ENCODE data around the gene PCYOX1L. TPM values are rescaled to one million over a fixed set of nuclear protein-coding genes. Genes with fewer than 3 reads are reported as not detected.

Gene PCYOX1L
- total and polyA plus RNA-seq, 4 experiments from 2014 or later: 9.9 to 43.9 (median 28.0) TPM

DNA sequence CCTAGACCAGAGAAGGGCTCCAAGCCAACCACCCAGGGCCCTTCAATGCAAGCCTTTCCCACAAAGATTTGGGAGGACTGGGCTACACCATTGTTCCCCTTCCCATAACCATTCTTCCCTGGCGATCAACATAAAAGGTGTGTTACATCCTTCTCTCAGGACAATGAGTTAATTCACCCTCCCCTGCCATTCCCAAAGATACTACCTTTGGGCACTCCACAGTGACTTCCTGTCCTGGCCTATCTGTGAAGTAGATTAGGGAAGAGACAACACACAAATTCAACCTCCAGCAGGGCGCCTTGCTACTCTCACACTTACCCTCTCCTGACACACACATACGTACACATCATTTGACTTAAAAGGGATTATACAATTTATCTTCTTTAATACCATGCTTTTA is 44.4 kb downstream of the PCYOX1L start:
- no peaks in the 10 kb centered on the region for H3K36me3 ChIP-seq (ENCODE audit: insufficient read depth, low read length)
- H3K4me1 Mint-ChIP-seq: no peaks in the 10 kb centered on the region
- intact Hi-C loops (cut with micrococcal nuclease): no loop called here
- DNase-seq: no peak
- H3K27ac ChIP-seq (ENCODE audit: low read depth, low read length): no peak overlapping the region
- H3K4me3 ChIP-seq (ENCODE audit: low read length in 2 of 2): no peak overlapping the region
- ChIA-PET POLR2A (ENCODE audit: partially characterized antibody) (no interaction called here), CTCF (ENCODE audit: partially characterized antibody) (no interaction called here)
- peaks cover 0 to 2% (median 0%) of the 10 kb centered on the region in 8 donors for H3K9me3 Mint-ChIP-seq
- H3K36me3 Mint-ChIP-seq: no peaks in the 10 kb centered on the region
- no peaks in the 10 kb centered on the region for H3K27me3 ChIP-seq (ENCODE audit: insufficient read depth, low read length)
- H3K4me1 ChIP-seq (ENCODE audit: insufficient read depth, low read length): no peaks in the 10 kb centered on the region
- no peak overlapping the region for H3K4me3 Mint-ChIP-seq
- H3K27ac Mint-ChIP-seq: no peak overlapping the region
- no peaks in the 10 kb centered on the region for H3K9me3 ChIP-seq (ENCODE audit: control insufficient read depth in 1 of 2, low read length in 2 of 2)
- peaks cover 8 to 9% of the 10 kb centered on the region in 2 donors for H3K27me3 Mint-ChIP-seq

DNA sequence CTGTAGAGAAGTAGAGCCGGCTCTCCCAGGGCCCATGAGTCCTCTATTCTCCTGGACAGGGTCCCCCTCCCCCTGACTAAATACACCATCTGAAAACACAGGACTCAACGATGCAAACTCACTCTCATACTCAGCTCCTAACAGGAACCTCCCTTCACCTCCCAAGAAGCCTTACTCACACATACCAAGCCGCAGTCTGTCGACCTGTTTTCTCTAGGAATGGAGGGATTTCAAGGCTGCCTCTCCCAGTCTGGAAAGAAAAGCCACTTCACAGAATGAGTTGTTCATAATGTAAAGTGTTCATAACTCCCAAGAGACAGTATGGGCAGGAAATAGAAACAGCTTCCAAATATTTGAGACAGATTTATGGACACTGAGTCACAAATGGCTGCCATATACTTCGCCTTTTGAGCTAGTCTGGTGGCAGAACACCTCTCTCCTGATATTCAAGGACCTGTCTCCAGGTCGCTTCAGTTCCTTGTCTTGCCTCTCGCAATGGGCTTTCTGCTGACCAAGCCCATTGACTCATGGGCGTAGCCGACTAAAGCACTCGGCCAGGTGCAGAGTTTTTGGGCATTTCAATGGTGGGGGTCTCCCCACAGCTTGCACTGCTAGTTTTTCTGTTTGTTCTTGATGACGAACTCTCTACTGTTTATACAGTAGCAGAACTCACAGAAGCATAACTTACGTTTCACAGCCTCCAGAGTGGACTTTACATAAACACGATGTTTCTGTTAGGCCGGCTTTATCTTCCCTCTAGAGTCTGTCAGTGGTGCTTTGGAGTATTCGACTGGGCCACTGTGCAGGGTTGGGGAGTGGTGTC is 46.3 kb downstream of the PCYOX1L start:
- ChIA-PET CTCF (ENCODE audit: partially characterized antibody) (interaction anchor here (1.1 to 1.4 kb wide), 2 partner anchors 13 to 31 kb away, joined by 3 read pairs; no protein-coding TSS in a partner anchor), POLR2A (ENCODE audit: partially characterized antibody) (no interaction called here)
- Mint-ChIP-seq H3K9me3 (peaks cover 0 to 2% (median 0%) of the 10 kb centered on the region in 8 donors), H3K4me1 (no peaks in the 10 kb centered on the region), H3K27me3 (peaks cover 6 to 11% of the 10 kb centered on the region in 2 donors), H3K27ac (no peak overlapping the region), H3K4me3 (no peak overlapping the region), H3K36me3 (no peaks in the 10 kb centered on the region)
- Histone ChIP-seq H3K27ac (ENCODE audit: low read depth, low read length) (no peak overlapping the region), H3K36me3 (ENCODE audit: insufficient read depth, low read length) (no peaks in the 10 kb centered on the region), H3K4me3 (ENCODE audit: low read length in 2 of 2) (no peak overlapping the region), H3K9me3 (ENCODE audit: control insufficient read depth in 1 of 2, low read length in 2 of 2) (no peaks in the 10 kb centered on the region), H3K27me3 (ENCODE audit: insufficient read depth, low read length) (no peaks in the 10 kb centered on the region), H3K4me1 (ENCODE audit: insufficient read depth, low read length) (no peaks in the 10 kb centered on the region)
- intact Hi-C loops (cut with micrococcal nuclease): no loop called here
- no peak for DNase-seq

DNA sequence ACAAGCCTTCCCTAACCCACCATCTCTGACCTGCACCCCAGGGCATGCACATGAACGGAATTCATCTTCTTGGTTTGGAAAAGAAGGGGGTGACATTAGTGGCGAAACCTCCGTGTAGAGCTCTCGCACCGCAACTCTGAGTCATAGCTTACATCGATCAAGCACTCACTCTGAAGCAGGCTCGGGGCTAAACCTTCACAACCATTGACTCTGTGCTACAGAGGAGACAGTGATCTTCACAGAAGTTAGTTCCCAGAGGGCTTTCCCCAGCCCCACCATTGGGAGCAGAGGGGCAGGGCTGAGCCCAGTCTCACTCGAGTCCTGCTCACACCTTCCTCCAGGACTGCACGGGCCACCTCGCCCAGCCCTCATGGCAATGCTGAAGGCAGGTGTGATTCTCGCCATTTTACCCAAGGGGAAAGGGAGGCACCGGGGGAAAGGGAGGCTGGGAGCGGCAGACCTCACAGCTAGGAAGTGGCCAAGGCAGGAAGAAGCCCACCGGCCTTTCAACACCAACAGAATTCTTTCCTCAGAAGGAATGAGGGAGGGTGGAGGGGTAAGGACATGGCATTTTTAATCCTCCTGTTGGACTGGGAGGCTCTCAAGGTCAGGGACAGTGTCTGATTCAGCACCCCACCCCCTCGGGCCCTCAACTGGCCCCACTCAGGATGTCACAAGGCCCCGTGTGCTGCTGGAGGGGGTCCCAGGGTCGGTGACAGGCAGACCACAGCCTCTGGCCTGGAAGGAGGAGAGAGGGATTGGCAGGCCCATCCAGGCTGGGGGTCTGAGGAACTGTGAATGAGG is 47.1 kb downstream of the PCYOX1L start:
- H3K4me3 ChIP-seq (ENCODE audit: low read length in 2 of 2): no peak overlapping the region
- no peaks in the 10 kb centered on the region for H3K27me3 ChIP-seq (ENCODE audit: insufficient read depth, low read length)
- no peak overlapping the region for H3K27ac Mint-ChIP-seq
- no peak for DNase-seq
- H3K9me3 Mint-ChIP-seq: peaks cover 0 to 2% (median 0%) of the 10 kb centered on the region in 8 donors
- intact Hi-C loops (cut with micrococcal nuclease): no loop called here
- H3K4me1 Mint-ChIP-seq: no peaks in the 10 kb centered on the region
- POLR2A ChIA-PET (ENCODE audit: partially characterized antibody): no interaction called here
- H3K36me3 Mint-ChIP-seq: no peaks in the 10 kb centered on the region
- no peak overlapping the region for H3K27ac ChIP-seq (ENCODE audit: low read depth, low read length)
- H3K27me3 Mint-ChIP-seq: peaks cover 6 to 10% of the 10 kb centered on the region in 2 donors
- CTCF ChIA-PET (ENCODE audit: partially characterized antibody): interaction anchor here (1.1 to 1.4 kb wide), 2 partner anchors 14 to 32 kb away, joined by 3 read pairs; no protein-coding TSS in a partner anchor
- no peaks in the 10 kb centered on the region for H3K36me3 ChIP-seq (ENCODE audit: insufficient read depth, low read length)
- H3K9me3 ChIP-seq (ENCODE audit: control insufficient read depth in 1 of 2, low read length in 2 of 2): no peaks in the 10 kb centered on the region
- no peaks in the 10 kb centered on the region for H3K4me1 ChIP-seq (ENCODE audit: insufficient read depth, low read length)
- H3K4me3 Mint-ChIP-seq: no peak overlapping the region

DNA sequence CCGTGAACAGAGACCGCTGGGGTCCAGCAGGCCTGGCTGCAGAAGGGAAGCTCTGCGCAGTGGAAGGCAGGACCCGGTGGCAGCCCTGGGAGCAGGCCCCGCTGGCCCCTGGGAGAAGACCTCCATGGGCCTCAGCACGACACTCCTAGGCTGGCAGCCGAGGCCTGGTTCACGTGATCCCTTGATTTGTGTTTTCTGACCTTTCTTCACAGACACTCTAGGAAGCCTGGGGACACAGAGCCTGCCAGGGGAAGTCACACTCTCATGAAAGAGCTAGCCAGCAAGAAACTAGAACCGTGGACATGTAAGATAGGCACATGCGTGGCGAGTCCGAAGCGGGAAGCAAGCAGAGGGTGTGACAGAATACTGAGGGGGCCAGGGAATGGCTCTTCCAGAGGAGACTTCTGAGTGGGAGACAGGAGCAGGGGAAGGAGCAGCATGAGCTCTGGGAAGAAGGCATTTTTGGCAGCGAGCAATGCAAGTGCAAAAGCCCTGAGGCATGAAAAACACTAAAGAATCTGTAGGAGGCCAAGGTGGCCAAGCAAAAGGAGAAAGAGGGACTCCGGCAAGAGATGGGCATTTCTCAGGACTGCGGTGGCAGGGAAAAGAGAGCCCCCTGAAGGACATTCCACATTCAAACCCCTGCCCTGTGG is 47.8 kb downstream of the PCYOX1L start:
- Mint-ChIP-seq H3K27me3 (peaks cover 6 to 10% of the 10 kb centered on the region in 2 donors), H3K27ac (no peak overlapping the region), H3K36me3 (no peaks in the 10 kb centered on the region), H3K4me3 (no peak overlapping the region), H3K9me3 (no peaks in the 10 kb centered on the region), H3K4me1 (no peaks in the 10 kb centered on the region)
- CTCF ChIA-PET (ENCODE audit: partially characterized antibody): interaction anchor here (0.9 kb wide), 1 partner anchor 16 kb away, joined by 3 read pairs; no protein-coding TSS in a partner anchor
- POLR2A ChIA-PET (ENCODE audit: partially characterized antibody): no interaction called here
- no peaks in the 10 kb centered on the region for H3K27me3 ChIP-seq (ENCODE audit: insufficient read depth, low read length)
- no peaks in the 10 kb centered on the region for H3K9me3 ChIP-seq (ENCODE audit: control insufficient read depth in 1 of 2, low read length in 2 of 2)
- no peak overlapping the region for H3K4me3 ChIP-seq (ENCODE audit: low read length in 2 of 2)
- no peak overlapping the region for H3K27ac ChIP-seq (ENCODE audit: low read depth, low read length)
- no peaks in the 10 kb centered on the region for H3K36me3 ChIP-seq (ENCODE audit: insufficient read depth, low read length)
- intact Hi-C loops (cut with micrococcal nuclease): no loop called here
- no peaks in the 10 kb centered on the region for H3K4me1 ChIP-seq (ENCODE audit: insufficient read depth, low read length)
- no peak for DNase-seq

GRCh38 chr5:149406203-149406978 is 48.5 kb downstream of the PCYOX1L start:
- H3K27me3 ChIP-seq (ENCODE audit: insufficient read depth, low read length): no peaks in the 10 kb centered on the region
- H3K9me3 Mint-ChIP-seq: no peaks in the 10 kb centered on the region
- no peak overlapping the region for H3K4me3 ChIP-seq (ENCODE audit: low read length in 2 of 2)
- intact Hi-C loops (cut with micrococcal nuclease): no loop called here
- DNase-seq: no peak
- ChIA-PET POLR2A (ENCODE audit: partially characterized antibody) (no interaction called here), CTCF (ENCODE audit: partially characterized antibody) (interaction anchor here (0.9 kb wide), 1 partner anchor 17 kb away, joined by 3 read pairs; no protein-coding TSS in a partner anchor)
- H3K9me3 ChIP-seq (ENCODE audit: control insufficient read depth in 1 of 2, low read length in 2 of 2): no peaks in the 10 kb centered on the region
- no peak overlapping the region for H3K27ac ChIP-seq (ENCODE audit: low read depth, low read length)
- H3K4me1 ChIP-seq (ENCODE audit: insufficient read depth, low read length): no peaks in the 10 kb centered on the region
- H3K36me3 ChIP-seq (ENCODE audit: insufficient read depth, low read length): no peaks in the 10 kb centered on the region
- no peaks in the 10 kb centered on the region for H3K4me1 Mint-ChIP-seq
- no peak overlapping the region for H3K4me3 Mint-ChIP-seq
- no peaks in the 10 kb centered on the region for H3K36me3 Mint-ChIP-seq
- no peak overlapping the region for H3K27ac Mint-ChIP-seq
- peaks cover 3 to 7% of the 10 kb centered on the region in 2 donors for H3K27me3 Mint-ChIP-seq

- no peak overlapping the region for H3K4me3 Mint-ChIP-seq
- H3K9me3 Mint-ChIP-seq: no peaks in the 10 kb centered on the region
- ChIA-PET CTCF (ENCODE audit: partially characterized antibody) (no interaction called here), POLR2A (ENCODE audit: partially characterized antibody) (no interaction called here)
- Histone ChIP-seq H3K27me3 (ENCODE audit: insufficient read depth, low read length) (no peaks in the 10 kb centered on the region), H3K4me3 (ENCODE audit: low read length in 2 of 2) (no peak overlapping the region), H3K27ac (ENCODE audit: low read depth, low read length) (no peak overlapping the region), H3K4me1 (ENCODE audit: insufficient read depth, low read length) (no peaks in the 10 kb centered on the region), H3K9me3 (ENCODE audit: control insufficient read depth in 1 of 2, low read length in 2 of 2) (no peaks in the 10 kb centered on the region), H3K36me3 (ENCODE audit: insufficient read depth, low read length) (no peaks in the 10 kb centered on the region)
- no peaks in the 10 kb centered on the region for H3K4me1 Mint-ChIP-seq
- H3K27ac Mint-ChIP-seq: no peak overlapping the region
- H3K27me3 Mint-ChIP-seq: peaks cover 3 to 7% of the 10 kb centered on the region in 2 donors
- intact Hi-C loops (cut with micrococcal nuclease): no loop called here
- no peak for DNase-seq
- H3K36me3 Mint-ChIP-seq: no peaks in the 10 kb centered on the region
Observed at GRCh38 chr5:149406979-149407306, 49.1 kb downstream of the PCYOX1L start.
